KMS-11 (cell line): ENCODE measurements around the gene MYO1C.
A peak's percentile ranks its signal among the peaks of the same experiment; 100 is the strongest.

Source experiments
- H2AFZ ChIP-seq: fragments of 200-600 bp; sonication (generic); 2 replicates; pipeline ENCODE4 v1.6.1; 2016; ENCODE audit warnings: antibody characterized with exemption, mixed run types, low read depth
- H3K27ac ChIP-seq: fragments of 200-600 bp; sonication (generic); 2 replicates; pipeline ENCODE4 v1.6.1; 2016; ENCODE audit warnings: mild to moderate bottlenecking, mixed run types
- H3K27me3 ChIP-seq: fragments of 200-600 bp; sonication (generic); 2 replicates; pipeline ENCODE4 v1.6.1; 2017; ENCODE audit warnings: mild to moderate bottlenecking, low read depth, mixed run types, moderate library complexity; ENCODE audit not compliant: insufficient read depth
- H3K36me3 ChIP-seq: fragments of 200-600 bp; sonication (generic); 2 replicates; pipeline ENCODE4 v1.6.1; 2017; ENCODE audit warnings: mild to moderate bottlenecking, mixed run types; ENCODE audit not compliant: insufficient read depth
- H3K4me1 ChIP-seq: fragments of 200-600 bp; sonication (generic); 2 replicates; pipeline ENCODE4 v1.6.1; 2016; ENCODE audit warnings: mild to moderate bottlenecking, low read depth, mixed run types; ENCODE audit not compliant: poor library complexity, severe bottlenecking
- H3K4me2 ChIP-seq: fragments of 200-600 bp; sonication (generic); 2 replicates; pipeline ENCODE4 v1.7.0; 2016; ENCODE audit warnings: mild to moderate bottlenecking, mixed run types
- H3K4me3 ChIP-seq: fragments of 200-600 bp; sonication (generic); IDR thresholded peaks from 2 replicates; pipeline ENCODE4 v1.6.1; 2017; ENCODE audit warnings: low read depth, low read length, mixed read lengths; ENCODE audit not compliant: insufficient read depth
- H3K79me2 ChIP-seq: fragments of 200-600 bp; sonication (generic); 2 replicates; pipeline ENCODE4 v1.6.1; 2016; ENCODE audit warnings: low read depth, mixed run types; ENCODE audit not compliant: insufficient read depth
- H3K9ac ChIP-seq: fragments of 200-600 bp; sonication (generic); 2 replicates; pipeline ENCODE4 v1.6.1; 2016; ENCODE audit warnings: mild to moderate bottlenecking, mixed run types
- H4K20me1 ChIP-seq: fragments of 200-600 bp; sonication (generic); 2 replicates; pipeline ENCODE4 v1.6.1; 2016; ENCODE audit warnings: mild to moderate bottlenecking, mixed run types; ENCODE audit not compliant: insufficient read depth
- CTCF ChIP-seq: fragments of 200-600 bp; sonication (generic); conservative IDR thresholded peaks from 2 replicates; pipeline ENCODE4 v1.6.1; 2017; ENCODE audit warnings: low read depth, mild to moderate bottlenecking, antibody characterized with exemption, low read length, moderate library complexity, mixed read lengths

MYO1C gene

GRCh38 chr17:1486802-1487695, 5.4 kb downstream of the MYO1C start:
- Histone ChIP-seq H3K4me3 (no peak overlapping the region), H4K20me1 (no peaks in the 10 kb centered on the region), H3K4me2 (peak overlapping the region; percentile 74), H3K79me2 (no peaks in the 10 kb centered on the region), H3K9ac (peak overlapping the region; percentile 56), H3K27ac (peak overlapping the region; percentile 89), H3K36me3 (no peaks in the 10 kb centered on the region), H2AFZ (peak overlapping the region; percentile 41), H3K27me3 (no peaks in the 10 kb centered on the region), H3K4me1 (peaks cover 26% of the 10 kb centered on the region)
- TF ChIP-seq CTCF, result no peak

- Histone ChIP-seq H3K79me2 (no peaks in the 10 kb centered on the region), H3K9ac (peak overlapping the region; percentile 55; the same call in 1 of the 2 replicates)
Measured at GRCh38 chr17:1485423-1486376, 6.8 kb downstream of the MYO1C start.

GRCh38 chr17:1484676-1485422, 7.6 kb downstream of the MYO1C start:
- no peaks in the 10 kb centered on the region for H4K20me1 ChIP-seq
- H3K9ac ChIP-seq, result peak overlapping the region; percentile 32; the same call in 1 of the 2 replicates
- peak overlapping the region; percentile 63 for H3K4me2 ChIP-seq
- H3K4me1 ChIP-seq, result peaks cover 19% of the 10 kb centered on the region
- no peaks in the 10 kb centered on the region for H3K36me3 ChIP-seq
- H3K4me3 ChIP-seq, result no peak overlapping the region
- peak overlapping the region; percentile 34; the same call in 1 of the 2 replicates for H2AFZ ChIP-seq
- peak overlapping the region; percentile 44 for H3K27ac ChIP-seq
- H3K27me3 ChIP-seq, result no peaks in the 10 kb centered on the region
- TF ChIP-seq CTCF, result no peak
- no peaks in the 10 kb centered on the region for H3K79me2 ChIP-seq

More at GRCh38 chr17:1485423-1486376, 6.8 kb downstream of the MYO1C start:
- Histone ChIP-seq H3K4me3 (no peak overlapping the region), H3K4me1 (peaks cover 26% of the 10 kb centered on the region), H3K4me2 (peak overlapping the region; percentile 74), H3K27ac (peak overlapping the region; percentile 89), H4K20me1 (no peaks in the 10 kb centered on the region), H2AFZ (peak overlapping the region; percentile 52), H3K36me3 (no peaks in the 10 kb centered on the region), H3K27me3 (no peaks in the 10 kb centered on the region)
- TF ChIP-seq CTCF, result no peak

- H3K27ac ChIP-seq, result no peak overlapping the region
Measured at GRCh38 chr17:1484060-1484535, 8.4 kb downstream of the MYO1C start.

More at GRCh38 chr17:1484060-1484535, 8.4 kb downstream of the MYO1C start:
- H4K20me1 ChIP-seq, result no peaks in the 10 kb centered on the region
- H2AFZ ChIP-seq, result no peak overlapping the region
- H3K79me2 ChIP-seq, result no peaks in the 10 kb centered on the region
- H3K4me2 ChIP-seq, result no peak overlapping the region
- no peaks in the 10 kb centered on the region for H3K36me3 ChIP-seq
- peaks cover 17% of the 10 kb centered on the region for H3K4me1 ChIP-seq
- H3K4me3 ChIP-seq, result no peak overlapping the region
- no peaks in the 10 kb centered on the region for H3K27me3 ChIP-seq
- no peak overlapping the region for H3K9ac ChIP-seq
- no peak for TF ChIP-seq CTCF
